GM21360 (cell line): ENCODE data around the gene CAMTA1.
"Not testable (repeated sequence)": the region's sequence is repeated elsewhere in the genome, so short reads cannot be mapped to it uniquely, and the experiment has no call there.

Experiments used
- ATAC-seq: cut with Tn5 transposase; IDR thresholded peaks from one replicate; pipeline ENCODE4 v1.9.1; 2021; ENCODE audit warnings: mild to moderate bottlenecking, moderate library complexity; ENCODE audit not compliant: unreplicated experiment

Gene CAMTA1

DNA sequence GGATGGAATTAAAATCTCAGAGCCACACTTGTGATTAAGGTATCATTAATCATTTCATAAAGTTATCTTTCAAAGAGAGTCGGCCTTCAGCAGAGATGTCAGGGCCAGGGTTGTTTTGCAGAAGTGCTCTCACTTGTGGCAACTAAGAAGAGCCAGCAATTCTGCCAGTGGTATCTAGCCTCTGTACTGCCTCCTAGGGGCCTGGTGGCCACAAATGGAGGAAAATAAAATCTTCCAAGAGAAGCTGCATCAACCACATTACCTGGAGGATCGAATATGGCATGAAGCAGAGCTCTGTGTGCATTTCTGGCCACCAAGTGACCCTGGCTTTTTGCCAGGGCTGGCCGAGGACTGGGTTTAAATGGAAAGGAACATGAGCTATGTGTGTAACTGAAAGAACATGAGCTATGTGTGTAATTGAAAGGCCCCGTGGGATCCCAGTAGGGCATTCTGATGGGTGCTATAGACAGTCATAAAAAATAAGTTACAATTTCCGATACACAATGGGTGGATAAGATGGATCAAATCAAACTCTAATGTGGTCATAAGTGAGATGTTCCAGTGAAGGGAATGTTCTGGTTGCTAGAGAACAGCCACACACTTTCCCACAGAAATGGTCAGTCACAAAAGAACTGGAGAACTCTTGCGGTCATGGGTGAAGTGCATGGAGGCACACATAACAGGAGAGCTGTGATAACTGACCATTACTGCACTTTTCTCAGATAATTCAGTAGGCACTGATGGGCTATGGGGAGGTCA is 335.8 kb downstream of the CAMTA1 start:
- ATAC-seq: no peak

DNA sequence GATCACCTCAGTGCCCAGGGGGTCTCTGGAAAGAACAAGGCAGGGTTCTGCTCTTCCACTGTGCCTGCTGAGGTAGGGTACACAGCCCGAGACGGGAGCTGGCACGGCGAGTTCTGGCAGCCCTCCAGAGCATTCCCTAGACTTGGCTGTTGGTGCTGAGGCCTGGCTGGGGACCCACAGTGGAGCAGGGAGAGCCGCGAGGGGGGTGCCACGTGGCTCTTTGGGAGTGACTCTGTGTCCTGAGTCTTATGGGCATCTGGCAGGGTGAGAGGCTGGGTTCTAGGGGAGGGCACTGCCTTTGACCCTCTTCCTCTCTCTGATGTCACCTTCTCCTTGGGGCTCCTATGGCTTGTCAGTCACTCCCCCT is 336.4 kb downstream of the CAMTA1 start:
- no peak for ATAC-seq

DNA sequence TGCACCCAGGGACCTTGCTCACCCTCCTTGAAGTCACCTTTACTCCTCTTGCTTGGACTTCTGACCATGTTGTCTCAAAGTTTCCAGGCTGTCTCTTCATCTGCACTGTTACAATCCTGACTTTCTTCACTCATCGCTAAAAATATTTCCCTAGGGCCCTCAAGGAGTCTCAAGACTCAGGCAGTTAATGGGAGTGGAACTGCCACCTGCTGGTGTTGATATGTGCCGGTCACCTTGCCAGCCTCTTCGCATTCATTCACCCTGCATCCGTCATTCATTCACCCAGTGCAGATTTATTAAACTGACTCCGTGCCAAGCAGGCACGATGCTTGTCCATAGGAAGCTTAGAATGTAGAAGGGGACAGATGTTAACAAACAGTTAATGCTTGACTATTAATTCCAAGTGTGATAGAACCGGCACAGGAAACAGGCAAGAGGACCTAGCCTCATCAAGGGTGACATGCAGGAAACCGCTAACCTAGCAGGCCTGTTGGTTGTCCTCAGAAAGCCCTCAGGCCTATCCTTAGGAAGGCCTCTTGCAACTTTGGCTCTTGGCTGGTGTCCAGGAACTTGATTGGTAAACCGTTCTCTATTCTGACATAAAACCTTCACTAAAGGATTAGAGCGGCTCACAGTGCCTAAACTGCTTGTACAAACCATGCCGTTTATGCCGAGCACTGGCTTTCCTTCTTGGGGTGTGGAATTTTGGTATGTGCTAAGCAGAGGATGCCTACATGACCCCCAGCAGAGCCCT is 342.2 kb downstream of the CAMTA1 start:
- no peak for ATAC-seq

DNA sequence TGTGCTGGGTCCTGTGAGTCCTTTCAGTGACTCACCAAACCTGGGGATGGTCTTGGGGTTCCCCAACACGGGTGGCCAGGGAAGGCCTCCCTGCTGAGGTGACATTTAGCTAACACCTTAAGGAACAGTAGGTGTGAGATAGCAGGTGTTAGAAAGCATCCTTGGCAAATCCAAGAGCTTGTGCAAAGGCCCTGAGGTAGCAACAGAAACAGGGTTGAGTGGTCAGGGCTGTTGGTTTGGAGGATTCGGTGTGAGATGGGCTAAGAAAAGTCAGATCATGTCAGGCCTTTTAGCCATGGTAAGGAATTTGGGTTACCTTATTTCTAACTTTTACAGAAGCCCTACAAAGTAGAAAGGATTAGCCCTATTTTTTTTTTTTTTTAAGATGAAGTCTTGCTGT is 343.0 kb downstream of the CAMTA1 start:
- ATAC-seq: no peak

DNA sequence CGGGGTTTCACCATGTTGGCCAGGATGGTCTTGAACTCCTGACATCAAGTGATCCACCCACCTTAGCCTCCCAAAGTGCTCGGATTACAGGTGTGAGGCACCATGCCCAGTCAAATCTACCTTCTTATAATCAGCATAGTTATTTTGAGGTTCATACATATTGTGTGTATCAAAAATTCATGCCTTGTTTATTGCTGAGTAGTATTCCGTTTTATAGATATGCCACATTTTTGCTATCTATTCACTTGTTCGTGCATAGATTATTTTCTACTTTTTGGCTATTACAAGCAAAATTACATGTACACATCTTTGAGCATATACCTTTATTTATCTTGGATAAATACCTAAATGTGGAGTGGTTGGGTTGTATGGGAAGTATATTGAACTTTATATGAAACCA is 344.9 kb downstream of the CAMTA1 start:
- ATAC-seq: no peak

DNA sequence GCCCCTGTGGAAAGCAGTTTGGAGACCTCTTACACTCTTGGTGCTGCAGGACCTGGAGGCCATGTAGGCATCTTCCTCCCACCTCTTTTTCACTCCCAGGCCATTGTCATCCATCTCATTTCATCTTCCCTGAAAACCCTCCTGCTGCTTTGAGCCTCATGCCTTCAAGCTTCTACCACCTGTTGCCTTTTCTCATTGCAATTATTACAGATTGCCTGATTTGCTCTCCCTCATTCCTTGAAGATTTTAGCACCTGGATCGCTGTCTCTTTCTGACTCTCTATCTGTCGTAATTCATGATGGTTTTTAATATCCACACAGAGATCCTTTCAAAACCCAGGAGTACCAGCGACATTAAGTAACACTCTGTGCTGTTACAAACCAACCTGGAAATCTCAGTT is 350.2 kb downstream of the CAMTA1 start:
- no peak for ATAC-seq

DNA sequence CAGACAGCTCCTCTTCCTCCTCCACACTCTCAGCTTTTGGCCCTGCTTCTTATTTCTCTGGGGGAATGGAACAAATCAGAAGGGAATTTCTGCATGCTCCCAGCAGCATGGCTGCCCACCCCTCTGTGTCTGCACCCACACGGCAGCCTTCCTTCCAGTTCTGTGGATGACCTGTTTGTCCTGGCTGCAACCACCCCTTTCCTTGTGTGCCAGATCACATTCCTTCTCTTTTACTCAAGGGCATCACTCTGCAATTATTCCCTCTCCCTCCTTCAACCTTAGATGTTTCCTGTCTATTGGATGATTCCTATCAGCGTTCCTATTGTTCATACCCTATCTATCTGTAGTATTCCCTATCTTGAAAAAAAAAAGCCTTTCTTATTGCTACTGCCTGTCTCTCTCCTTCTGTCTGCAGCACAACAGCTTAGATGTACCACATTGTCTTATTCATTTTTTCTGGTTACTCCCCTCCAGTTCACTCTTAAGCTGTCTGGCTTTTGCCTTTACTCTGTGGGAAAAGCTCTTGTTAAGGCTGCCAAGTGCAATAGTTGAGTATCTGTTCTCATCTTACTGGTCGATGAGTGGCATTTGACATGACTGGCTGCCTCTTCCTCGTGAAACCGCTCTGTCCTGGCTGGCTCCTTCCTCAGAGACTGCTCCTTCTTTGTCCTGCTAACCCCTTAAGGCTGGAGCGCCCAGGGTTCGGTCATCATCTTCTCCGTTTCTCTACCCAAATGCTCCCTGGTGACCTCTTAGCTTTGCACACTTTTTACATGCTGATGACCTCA is 351.1 kb downstream of the CAMTA1 start:
- ATAC-seq: no peak

DNA sequence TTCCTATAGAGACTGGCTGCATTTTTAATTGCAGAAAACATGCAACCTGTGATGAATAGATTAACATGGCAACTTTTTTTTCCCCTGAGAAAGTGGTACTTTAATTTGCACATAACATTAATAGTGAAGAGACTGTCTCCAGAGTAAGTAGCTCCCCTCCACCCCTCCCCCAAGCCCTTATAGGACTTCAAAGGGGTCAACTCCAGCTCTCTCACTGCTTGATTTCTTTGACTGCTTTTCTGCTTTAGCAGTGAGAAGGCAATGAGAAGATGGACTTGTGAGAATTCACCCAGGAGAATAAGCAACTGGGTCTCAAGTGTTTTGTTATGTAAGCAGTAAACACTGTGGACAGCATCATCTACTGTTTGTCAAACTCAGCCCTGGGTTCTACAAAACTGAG is 355.0 kb downstream of the CAMTA1 start:
- no peak for ATAC-seq

DNA sequence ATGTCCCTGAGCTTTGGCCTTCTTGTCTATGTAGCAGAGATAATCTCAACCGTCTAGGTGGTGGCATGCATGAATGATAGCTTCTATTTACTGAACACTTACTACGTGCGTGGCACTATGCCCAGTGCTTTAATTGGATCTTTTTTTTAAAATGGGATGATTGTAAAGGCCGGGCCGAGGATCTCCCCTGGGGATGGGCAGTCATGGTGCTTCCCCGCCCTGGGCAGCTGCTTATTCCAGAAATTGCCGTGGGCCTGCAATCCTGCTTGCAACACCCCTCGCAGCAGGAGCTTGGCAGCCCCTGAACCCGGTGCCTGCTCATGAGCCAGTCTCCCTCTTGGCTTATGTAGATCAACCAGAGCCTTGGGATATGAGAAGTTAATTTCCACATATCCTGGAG is 360.7 kb downstream of the CAMTA1 start:
- ATAC-seq: no peak

DNA sequence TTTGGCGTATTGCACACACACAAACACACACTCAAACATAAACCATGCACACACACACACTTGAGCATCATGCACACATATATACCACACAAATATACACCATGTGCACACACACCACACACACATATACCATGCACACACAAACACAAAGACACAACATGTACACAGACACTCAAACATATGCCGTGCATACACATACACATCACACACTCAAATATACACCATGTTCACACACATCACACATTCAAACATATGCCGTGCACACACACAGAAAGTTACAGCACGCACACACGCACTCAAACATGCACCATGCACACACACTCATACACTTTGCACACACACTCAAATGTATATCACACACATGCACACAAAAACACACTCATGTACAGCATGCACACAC is 361.5 kb downstream of the CAMTA1 start:
- ATAC-seq: no peak

DNA sequence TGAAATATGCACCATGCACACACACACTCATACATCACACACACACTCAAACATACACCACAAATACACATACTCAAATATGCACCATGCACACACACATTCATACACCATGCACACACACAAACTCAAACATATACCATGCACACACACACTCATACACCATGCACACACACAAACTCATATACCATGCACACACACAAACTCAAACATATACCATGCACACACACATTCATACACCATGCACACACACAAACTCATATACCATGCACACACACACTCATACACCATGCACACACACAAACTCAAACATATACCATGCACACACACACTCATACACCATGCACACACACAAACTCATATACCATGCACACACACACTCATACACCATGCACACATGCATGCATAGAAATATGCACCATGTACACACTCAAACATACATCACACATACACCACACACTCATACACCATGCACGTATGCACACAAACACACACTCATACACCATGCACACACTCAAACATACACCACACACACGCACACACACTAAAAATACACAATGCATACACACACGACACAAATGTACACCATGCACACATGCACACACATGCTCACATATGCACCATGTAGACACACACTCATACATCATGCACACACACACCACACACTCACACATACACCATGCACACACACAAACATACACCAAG is 362.5 kb downstream of the CAMTA1 start:
- not testable (repeated sequence) for ATAC-seq

DNA sequence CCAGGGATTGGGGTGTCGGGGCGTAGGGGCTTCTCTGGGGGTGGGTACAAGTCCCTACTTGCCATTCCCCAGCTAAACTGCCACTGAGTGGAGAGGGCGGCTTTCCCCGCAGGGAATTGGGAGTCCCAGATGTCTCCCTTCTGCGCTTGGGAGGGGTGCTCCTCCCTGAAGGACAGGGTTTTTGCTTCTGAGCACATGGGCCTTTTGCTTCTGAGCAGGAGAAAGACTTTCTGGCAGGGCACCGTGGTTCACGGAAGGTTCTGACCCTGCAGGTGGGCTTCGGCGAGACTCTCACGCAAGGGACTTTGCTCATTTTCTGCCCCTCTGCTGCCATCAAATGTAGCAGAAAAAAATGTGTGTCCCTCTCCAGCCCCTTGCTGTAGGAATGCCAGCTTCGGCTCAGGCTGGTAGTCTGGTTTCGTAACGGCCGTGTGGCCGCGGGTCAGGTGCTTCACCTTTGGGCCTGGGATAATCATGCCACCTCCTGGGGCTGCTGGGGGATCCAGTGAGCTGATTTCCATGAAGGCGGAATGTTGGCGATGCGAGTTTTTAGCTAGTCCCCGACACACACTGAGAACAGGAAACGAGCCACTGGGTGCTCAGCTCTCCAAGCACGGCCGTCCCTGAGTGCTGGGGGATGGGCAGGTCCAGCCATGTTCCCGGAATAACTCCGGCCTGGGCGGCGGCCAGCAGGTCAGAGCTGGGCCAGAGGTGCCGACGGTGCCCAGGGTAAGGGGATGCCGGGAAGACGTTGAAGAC is 364.0 kb downstream of the CAMTA1 start:
- ATAC-seq: no peak

DNA sequence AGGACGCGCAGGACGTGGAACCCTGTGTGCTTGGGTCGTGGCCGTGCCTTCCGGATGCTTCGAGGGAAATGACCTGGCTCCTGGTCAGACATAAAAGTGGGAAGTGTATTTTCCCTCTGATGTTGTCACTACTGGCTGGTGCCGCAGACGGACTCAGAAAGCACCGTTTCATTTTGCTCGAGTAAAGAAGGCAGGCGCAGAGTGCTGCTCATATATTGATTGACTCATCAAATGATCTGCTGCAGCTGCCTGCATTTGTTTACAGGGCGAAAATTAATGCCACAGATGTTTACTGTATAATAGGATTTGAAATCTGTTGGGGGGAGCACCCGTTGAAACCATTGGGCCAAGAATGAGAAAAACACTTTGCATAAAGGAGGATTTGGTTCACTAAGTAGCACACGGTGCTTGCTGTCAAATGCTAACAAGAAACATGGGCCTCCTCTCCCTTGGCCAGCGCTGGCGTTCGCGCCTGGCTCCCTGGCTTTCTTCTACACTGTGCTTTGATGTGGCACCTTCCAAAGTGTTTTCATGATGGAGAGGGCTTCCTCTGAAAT is 365.5 kb downstream of the CAMTA1 start:
- no peak for ATAC-seq

DNA sequence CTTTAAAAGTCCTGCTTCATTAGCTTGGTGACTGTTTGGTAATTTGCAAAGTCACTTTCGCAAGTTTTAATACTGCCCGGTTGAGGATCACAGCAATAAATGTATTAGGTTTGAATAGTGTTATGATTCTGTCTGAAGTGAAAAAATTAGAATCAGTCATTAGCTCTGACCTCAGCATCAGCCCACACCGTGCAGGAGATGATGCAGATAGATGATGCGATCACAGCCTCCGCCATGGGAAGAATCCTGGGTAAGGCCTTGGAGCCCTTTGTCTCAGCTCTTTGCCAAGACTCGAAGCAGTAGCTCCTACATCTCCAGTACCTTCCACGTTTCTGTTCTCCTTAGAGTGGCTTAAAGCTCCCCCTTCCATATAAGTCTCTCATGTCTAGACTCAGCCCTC is 366.7 kb downstream of the CAMTA1 start:
- no peak for ATAC-seq

DNA sequence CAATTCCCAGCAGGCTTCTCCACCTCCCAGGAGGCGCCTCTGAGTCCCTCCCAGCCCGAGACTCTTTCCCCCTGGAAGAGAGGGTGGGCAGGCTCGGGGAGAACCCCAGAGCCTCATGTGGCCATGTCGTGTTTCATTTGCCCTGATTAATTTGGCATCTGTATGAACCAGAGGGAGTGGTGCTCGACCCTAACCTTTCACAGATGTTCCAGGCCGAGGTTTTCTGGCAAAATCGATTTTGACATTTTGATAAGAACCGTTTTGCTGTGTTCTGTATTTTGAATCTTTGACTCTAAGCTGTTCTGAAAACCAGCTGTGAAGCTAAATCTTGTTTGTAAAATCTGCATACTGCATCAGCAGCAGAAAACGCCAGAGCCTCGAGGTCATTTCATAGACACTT is 367.4 kb downstream of the CAMTA1 start:
- ATAC-seq: no peak

DNA sequence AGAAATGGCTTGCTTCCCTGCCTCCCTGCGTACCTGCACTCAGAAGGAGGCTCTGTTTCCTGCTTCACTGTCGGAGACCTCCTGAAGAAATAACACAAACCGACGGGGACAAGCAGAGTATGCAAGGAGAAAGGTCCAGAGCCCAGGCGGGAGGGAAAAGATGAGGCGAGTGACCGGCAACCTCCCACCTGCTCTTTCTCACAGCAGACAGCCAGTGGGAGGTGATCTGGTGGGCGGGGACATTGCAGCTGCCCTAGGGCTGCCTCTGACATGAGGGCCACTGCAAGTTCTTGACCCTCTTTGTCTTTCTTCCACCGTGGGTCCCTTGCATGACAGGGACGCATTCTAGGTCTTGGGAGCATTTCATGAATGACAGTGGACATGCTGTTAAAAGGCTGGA is 368.2 kb downstream of the CAMTA1 start:
- no peak for ATAC-seq

DNA sequence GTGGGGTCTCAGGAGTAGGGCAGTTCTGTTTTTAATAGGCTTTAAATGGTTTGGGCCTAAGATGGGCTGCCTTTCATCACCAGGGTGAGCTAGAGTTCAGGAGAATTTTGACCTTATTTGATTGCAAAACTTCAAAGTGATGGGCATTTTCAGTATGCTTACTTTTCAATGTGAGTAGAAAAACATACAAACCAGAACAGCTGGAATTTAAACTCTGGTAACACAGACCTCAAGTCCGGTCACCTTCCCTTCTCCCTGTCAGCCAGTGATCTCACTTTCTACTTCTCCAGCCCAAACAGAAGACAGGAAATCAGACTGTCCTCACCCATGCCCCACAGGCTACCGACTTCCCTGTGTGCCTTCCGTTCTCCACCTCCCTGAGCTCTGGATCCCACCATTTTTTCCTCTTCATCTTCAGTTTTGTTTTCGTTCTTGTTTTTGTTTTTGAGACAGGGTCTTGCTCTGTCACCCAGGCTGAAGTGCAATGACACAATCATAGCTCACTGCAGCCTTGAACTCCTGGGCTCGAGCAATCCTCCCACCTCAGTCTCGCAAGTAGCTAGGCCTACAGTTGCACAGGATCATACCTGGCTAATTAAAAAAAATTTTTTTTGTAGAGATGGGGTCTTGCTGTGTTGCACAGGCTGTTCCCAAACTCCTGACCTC is 374.0 kb downstream of the CAMTA1 start:
- no peak for ATAC-seq

DNA sequence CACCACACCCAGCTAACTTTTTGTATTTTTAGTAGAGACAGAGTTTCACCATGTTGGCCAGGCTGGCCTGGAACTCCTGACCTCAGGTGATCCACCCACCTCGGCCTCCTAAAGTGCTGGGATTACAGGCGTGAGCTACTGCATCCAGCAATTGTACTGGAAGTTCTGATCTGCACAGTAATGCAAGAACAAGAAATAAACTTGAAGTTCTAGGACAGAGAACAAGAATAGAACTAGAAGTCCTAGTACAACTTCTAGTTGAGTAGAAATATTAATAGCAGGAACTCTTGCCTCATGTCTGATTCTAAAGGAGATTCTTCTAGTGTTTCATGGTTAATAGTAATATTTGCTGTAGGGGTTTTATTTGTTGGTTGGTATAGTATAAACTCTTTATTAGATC is 383.3 kb downstream of the CAMTA1 start:
- not testable (repeated sequence) for ATAC-seq

DNA sequence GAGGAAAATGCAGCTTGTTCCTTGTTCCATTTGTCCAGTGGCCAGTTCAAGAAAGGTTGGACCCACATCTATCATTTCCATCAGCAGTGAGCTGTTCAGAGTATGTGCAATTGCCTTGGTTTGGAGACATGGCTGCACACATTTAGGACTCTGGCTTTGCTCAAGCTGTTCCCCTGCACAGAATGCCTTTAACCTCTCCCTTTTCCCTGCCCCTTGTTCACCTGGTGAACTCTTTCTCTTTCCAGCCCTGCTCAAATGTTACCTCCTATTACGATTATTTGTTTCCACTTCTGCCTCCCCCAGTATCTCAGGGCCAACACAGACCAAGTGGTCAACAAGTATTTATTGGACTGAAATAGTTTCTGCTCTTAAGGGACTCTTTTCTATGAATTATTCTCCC is 385.9 kb downstream of the CAMTA1 start:
- no peak for ATAC-seq

DNA sequence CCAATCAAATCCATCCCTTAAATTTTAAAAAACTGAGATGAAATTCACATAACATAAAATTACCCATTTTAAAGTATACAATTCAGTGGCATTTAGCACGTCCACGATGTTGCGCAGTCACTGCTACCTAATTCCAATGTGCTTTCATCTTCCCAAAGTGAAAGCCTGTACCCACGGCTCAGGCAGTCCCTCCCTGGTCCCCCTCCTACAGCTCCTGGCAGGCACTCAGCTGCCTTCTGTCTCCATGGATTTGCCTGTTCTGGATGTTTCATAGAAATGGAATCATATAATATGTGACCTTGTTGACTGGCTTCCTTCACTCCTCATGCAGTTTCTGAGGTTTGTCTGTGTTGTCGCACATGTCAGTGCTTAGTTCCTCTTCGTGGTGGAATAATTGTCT is 386.3 kb downstream of the CAMTA1 start:
- no peak for ATAC-seq
